Nephron (organoid): ENCODE results near the gene TSPYL6.

ENCODE experiments used
- H3K27ac Mint-ChIP-seq, 3 experiments: 2 replicates each; pipeline ENCODE4 v1.8.0; 2020; ENCODE audit warnings: mixed read lengths in 3 of 3, mild to moderate bottlenecking in 2 of 3, moderate library complexity in 1 of 3
- H3K27me3 Mint-ChIP-seq: 2 replicates; pipeline ENCODE4 v1.8.0; 2021; ENCODE audit warnings: low read depth, mild to moderate bottlenecking, moderate library complexity, mixed read lengths
- H3K36me3 Mint-ChIP-seq: 2 replicates; pipeline ENCODE4 v1.8.0; 2020; ENCODE audit warnings: low read depth, mixed read lengths
- H3K4me1 Mint-ChIP-seq: 2 replicates; pipeline ENCODE4 v1.8.0; 2020; ENCODE audit warnings: mixed read lengths
- H3K4me3 Mint-ChIP-seq, 3 experiments: 2 replicates each; pipeline ENCODE4 v1.8.0; 2020; ENCODE audit warnings: mild to moderate bottlenecking in 3 of 3, mixed read lengths in 3 of 3, moderate library complexity in 2 of 3
- H3K9me3 Mint-ChIP-seq: 2 replicates; pipeline ENCODE4 v1.8.0; 2020; ENCODE audit warnings: mixed read lengths
- CTCF ChIP-seq, 3 experiments: fragments of 200-600 bp; sonication (generic); IDR thresholded peaks; one replicate each; pipeline ENCODE4 v1.5.0; 2021; ENCODE audit warnings: antibody characterized with exemption in 3 of 3; ENCODE audit not compliant: unreplicated experiment in 3 of 3

The TSPYL6 gene

GRCh38 chr2:54213082-54213481 is 42.9 kb downstream of the TSPYL6 start:
- Mint-ChIP-seq H3K27me3 (no peaks in the 10 kb centered on the region), H3K27ac (no peak overlapping the region), H3K4me3 (no peak overlapping the region), H3K9me3 (peaks cover 14% of the 10 kb centered on the region), H3K4me1 (peaks cover 9% of the 10 kb centered on the region), H3K36me3 (no peaks in the 10 kb centered on the region)
- no peak for TF ChIP-seq CTCF (IDR thresholded peaks at IDR 0.05; ENCODE audit: unreplicated experiment in 3 of 3)

- H3K4me3 Mint-ChIP-seq: no peak overlapping the region
- no peak for TF ChIP-seq CTCF (IDR thresholded peaks at IDR 0.05; ENCODE audit: unreplicated experiment in 3 of 3)
Observed at GRCh38 chr2:54212456-54212855, 43.6 kb downstream of the TSPYL6 start.

GRCh38 chr2:54209379-54209778 is 46.6 kb downstream of the TSPYL6 start:
- Mint-ChIP-seq H3K27me3 (no peaks in the 10 kb centered on the region), H3K4me1 (peaks cover 25% of the 10 kb centered on the region), H3K4me3 (no peak overlapping the region), H3K36me3 (no peaks in the 10 kb centered on the region), H3K9me3 (peaks cover 6% of the 10 kb centered on the region), H3K27ac (peak overlapping the region in 1 of 3 experiments; percentile 93)
- TF ChIP-seq CTCF (IDR thresholded peaks at IDR 0.05; ENCODE audit: unreplicated experiment in 3 of 3): no peak

More at GRCh38 chr2:54212456-54212855, 43.6 kb downstream of the TSPYL6 start:
- Mint-ChIP-seq H3K36me3 (no peaks in the 10 kb centered on the region), H3K27ac (no peak overlapping the region), H3K4me1 (peaks cover 15% of the 10 kb centered on the region), H3K27me3 (no peaks in the 10 kb centered on the region), H3K9me3 (peaks cover 11% of the 10 kb centered on the region)

GRCh38 chr2:54208364-54209240 is 47.4 kb downstream of the TSPYL6 start:
- Mint-ChIP-seq H3K9me3 (no peaks in the 10 kb centered on the region), H3K4me3 (no peak overlapping the region), H3K27me3 (no peaks in the 10 kb centered on the region), H3K27ac (peak overlapping the region; percentile 78 to 93 (median 90)), H3K36me3 (no peaks in the 10 kb centered on the region), H3K4me1 (peaks cover 25% of the 10 kb centered on the region)
- TF ChIP-seq CTCF (IDR thresholded peaks at IDR 0.05; ENCODE audit: unreplicated experiment in 3 of 3): no peak

- Mint-ChIP-seq H3K27ac (peak overlapping the region; percentile 78 to 93 (median 90)), H3K36me3 (no peaks in the 10 kb centered on the region), H3K27me3 (no peaks in the 10 kb centered on the region), H3K4me3 (no peak overlapping the region), H3K4me1 (peaks cover 25% of the 10 kb centered on the region), H3K9me3 (no peaks in the 10 kb centered on the region)
- no peak for TF ChIP-seq CTCF (IDR thresholded peaks at IDR 0.05; ENCODE audit: unreplicated experiment in 3 of 3)
Observed at GRCh38 chr2:54207666-54208195, 48.3 kb downstream of the TSPYL6 start.
